GM12878 (cell line): ENCODE measurements around the gene FUS. TPM values are rescaled to one million over a fixed set of nuclear protein-coding genes. Genes with fewer than 3 reads are reported as not detected.

ENCODE experiments used
- ATAC-seq: fragments of 200-7000 bp; cut with Tn5 transposase; 3 replicates; pipeline ENCODE4 v1.9.1; 2020; ENCODE audit warnings: mild to moderate bottlenecking, moderate library complexity
- BruUV-seq: library from RNA; stranded (reverse); fragments of 400-500 nt; replicated peaks from 2 replicates; lab custom pipeline; 2021; lab: Mats Ljungman, UMichigan
- CTCF ChIA-PET: fragments of 300-600 bp; sonication (Branson Sonifier 250); formaldehyde crosslinking; extraction: SDS; loops from one replicate; lab custom pipeline; 2021; ENCODE audit warnings: inconsistent platforms; lab: Yijun Ruan, JAX
- POLR2A ChIA-PET: fragments of 350-600 bp; formaldehyde crosslinking; extraction: SDS; loops from one replicate; lab custom pipeline; 2021; ENCODE audit warnings: inconsistent platforms; lab: Charles Lee
- RAD21 ChIA-PET: fragments of 300-600 bp; sonication (Branson Sonifier 250); formaldehyde crosslinking; loops from one replicate; lab custom pipeline; 2023; ENCODE audit warnings: antibody characterized with exemption; ENCODE audit not compliant: unreplicated experiment; lab: Charles Lee
- SMC1A ChIA-PET: fragments of 300-600 bp; sonication (Branson Sonifier 250); formaldehyde crosslinking; loops from one replicate; lab custom pipeline; 2023; ENCODE audit not compliant: unreplicated experiment, uncharacterized antibody; lab: Charles Lee
- DNase-seq: peaks from one replicate; pipeline ENCODE4 v3.0.0-alpha.2; 2011; ENCODE audit warnings: low read depth, low spot score
- FAIRE-seq: peaks from 3 replicates; lab custom pipeline; 2011; peaks lifted over from hg19 to GRCh38; lab: Jason Lieb, UNC
- H2AFZ ChIP-seq: 2 replicates; pipeline ENCODE4 v1.6.0; 2011; ENCODE audit warnings: low read depth, low read length, control low read depth; ENCODE audit not compliant: control insufficient read depth
- H3K27ac ChIP-seq: 2 replicates; pipeline ENCODE4 v1.5.1; 2011; ENCODE audit warnings: control low read depth; ENCODE audit not compliant: control insufficient read depth, insufficient read depth
- H3K27me3 ChIP-seq, 2 experiments: replicated peaks in 1 of 2; 2 replicates each; pipeline versions ENCODE4 v1.6.0 to v1.6.1; 2011; ENCODE audit warnings: low read length in 1 of 2; ENCODE audit not compliant: control insufficient read depth in 2 of 2, insufficient read depth in 2 of 2
- H3K36me3 ChIP-seq, 2 experiments: 2 replicates each; pipeline ENCODE4 v1.5.1; 2011; ENCODE audit warnings: low read length in 1 of 2; ENCODE audit not compliant: control insufficient read depth in 2 of 2, insufficient read depth in 2 of 2
- H3K4me1 ChIP-seq: 2 replicates; pipeline ENCODE4 v1.6.1; 2011; ENCODE audit warnings: mild to moderate bottlenecking, low read length, moderate library complexity, mixed read lengths; ENCODE audit not compliant: control insufficient read depth, insufficient read depth
- H3K4me2 ChIP-seq: 2 replicates; pipeline ENCODE4 v1.6.0; 2011; ENCODE audit warnings: control low read depth; ENCODE audit not compliant: control insufficient read depth, insufficient read depth
- H3K4me3 ChIP-seq: fragments of 200-600 bp; sonication (generic); 2 replicates; pipeline ENCODE4 v1.5.1; 2016
- H3K79me2 ChIP-seq: 2 replicates; pipeline ENCODE4 v1.6.0; 2011; ENCODE audit warnings: low read length; ENCODE audit not compliant: control insufficient read depth, insufficient read depth
- H3K9ac ChIP-seq: 2 replicates; pipeline ENCODE4 v1.8.0; 2011; ENCODE audit warnings: low read length, control low read depth, mixed read lengths; ENCODE audit not compliant: control insufficient read depth, insufficient read depth
- H3K9me3 ChIP-seq: replicated peaks from 3 replicates; pipeline ENCODE4 v1.5.1; 2011; ENCODE audit warnings: mild to moderate bottlenecking, low read length; ENCODE audit not compliant: control insufficient read depth, insufficient read depth
- H4K20me1 ChIP-seq: 2 replicates; pipeline ENCODE4 v1.6.0; 2011; ENCODE audit not compliant: control insufficient read depth, insufficient read depth
- BACH1 ChIP-seq: fragments of 450-650 bp; IDR thresholded peaks from 2 replicates; pipeline ENCODE4 v1.6.1; 2017; ENCODE audit warnings: mild to moderate bottlenecking, borderline replicate concordance
- CBFB ChIP-seq: IDR thresholded peaks from 2 replicates; pipeline ENCODE4 v1.6.1; 2016; ENCODE audit warnings: antibody characterized with exemption, low read depth
- CEBPB ChIP-seq, 2 experiments: fragments of 150-350 bp in 1 of 2; IDR thresholded peaks; 2 replicates each; pipeline ENCODE4 v1.6.1; 2012 to 2014; ENCODE audit warnings: low read depth in 2 of 2, low read length in 2 of 2, borderline replicate concordance in 1 of 2, inconsistent platforms in 1 of 2
- CHD4 ChIP-seq: fragments of 200-600 bp; sonication (generic); IDR thresholded peaks from 2 replicates; pipeline ENCODE4 v1.6.1; 2016; ENCODE audit warnings: mild to moderate bottlenecking
- EED ChIP-seq: sonication (generic); IDR thresholded peaks from 2 replicates; pipeline ENCODE4 v1.6.1; 2016; ENCODE audit warnings: antibody characterized with exemption, low read depth
- KAT2A ChIP-seq: conservative IDR thresholded peaks from 2 replicates; pipeline ENCODE4 v1.6.1; 2011; ENCODE audit warnings: low read depth, low read length; ENCODE audit not compliant: control insufficient read depth
- NBN ChIP-seq: fragments of 450-650 bp; IDR thresholded peaks from 2 replicates; pipeline ENCODE4 v1.6.1; 2016
- NFXL1 ChIP-seq: fragments of 450-650 bp; IDR thresholded peaks from 2 replicates; pipeline ENCODE4 v1.6.1; 2017; ENCODE audit warnings: antibody characterized with exemption, mild to moderate bottlenecking, borderline replicate concordance
- PAX5 ChIP-seq: IDR thresholded peaks from 2 replicates; pipeline ENCODE4 v1.6.1; 2011; ENCODE audit warnings: low read depth, low read length, borderline replicate concordance
- POLR2A ChIP-seq: IDR thresholded peaks from 2 replicates; pipeline ENCODE4 v1.6.1; 2011; ENCODE audit warnings: low read depth, mild to moderate bottlenecking, low read length
- POLR2AphosphoS2 ChIP-seq: IDR thresholded peaks from 2 replicates; pipeline ENCODE4 v1.6.1; 2011; ENCODE audit warnings: low read depth, mild to moderate bottlenecking, low read length, improper control_type of control experiment, moderate library complexity
- POLR2AphosphoS5 ChIP-seq: IDR thresholded peaks from 2 replicates; pipeline ENCODE4 v1.6.1; 2011; ENCODE audit warnings: mild to moderate bottlenecking, low read length, inconsistent platforms
- SREBF1 ChIP-seq: IDR thresholded peaks from 2 replicates; pipeline ENCODE4 v1.6.1; 2012; ENCODE audit warnings: mild to moderate bottlenecking, low read length
- ZSCAN29 ChIP-seq: fragments of 450-650 bp; IDR thresholded peaks from 2 replicates; pipeline ENCODE4 v1.6.1; 2017; ENCODE audit warnings: mild to moderate bottlenecking, moderate library complexity
- WGBS: methylation state at CpG from one replicate; pipeline ENCODE4 v1.1.6; 2016; ENCODE audit warnings: low lambda C conversion rate; ENCODE audit not compliant: insufficient replicate concordance, insufficient coverage; ENCODE audit errors: missing lambda C conversion rate; 5-methylcytosine and 5-hydroxymethylcytosine counted together
- in situ Hi-C: fragments of 300-500 bp; cut with MboI; formaldehyde crosslinking; loops from 9 replicates; pipeline ENCODE4 v1.14.3; 2018; ENCODE audit warnings: mixed read lengths
- intact Hi-C: fragments of 100-400 bp; cut with micrococcal nuclease; formaldehyde crosslinking; loops from one replicate; pipeline ENCODE4 v1.14.2; 2022; ENCODE audit not compliant: unreplicated experiment
- polyA plus RNA-seq, 11 experiments: library from polyadenylated mRNA; depleted of rRNA in 4 of 11; unstranded in 6 of 11; stranded (reverse) in 5 of 11; fragments of >200 nt; fragmentation: Nextera tagmentation in 4 of 11; fragmentation: Illumina TruSeq in 1 of 11; extraction: Ambion mirVana in 4 of 11; extraction: Trizol in 1 of 11; gene quantifications; 1 replicate in 1 of 11; 2 replicates in 10 of 11; pipeline versions ENCODE4 v1.2.1 to v1.2.3, GENCODE V29; 2011 to 2016; ENCODE audit warnings: inconsistent platforms in 2 of 11, missing spikeins in 2 of 11, low read depth in 1 of 11
- total RNA-seq, 4 experiments: library from RNA; depleted of rRNA in 3 of 4; stranded (reverse); fragments of >200 nt in 3 of 4; fragmentation: Illumina TruSeq in 1 of 4; extraction: Trizol in 1 of 4; gene quantifications; 2 replicates each; pipeline versions ENCODE4 v1.2.1 to v1.2.3, GENCODE V29; 2013 to 2021
- TF ChIP-seq, protein P1 (sequence below): fragments of 450-650 bp; IDR thresholded peaks from 2 replicates; pipeline ENCODE4 v1.6.1; 2017; ENCODE audit warnings: mild to moderate bottlenecking, low read depth, inconsistent platforms; ENCODE audit not compliant: poor library complexity, severe bottlenecking

FUS gene
- total and polyA plus RNA-seq, 10 of the 15 experiments (the other 5 are each of a cell fraction or from before 2014, with no cell fraction given) = 46.8 to 521 (median 347) TPM

GRCh38 chr16:31193874-31194273 lies 13.9 kb downstream of the FUS start:
- Histone ChIP-seq H2AFZ (no peak overlapping the region), H3K27me3 (no peaks in the 10 kb centered on the region), H3K79me2 (peaks cover 8% of the 10 kb centered on the region), H3K4me3 (no peak overlapping the region), H3K4me2 (no peak overlapping the region), H3K9ac (no peak overlapping the region), H3K36me3 (peaks cover 28 to 57% of the 10 kb centered on the region in 2 experiments), H3K9me3 (no peaks in the 10 kb centered on the region), H3K27ac (no peak overlapping the region), H4K20me1 (no peaks in the 10 kb centered on the region), H3K4me1 (peaks cover 4% of the 10 kb centered on the region)
- no peak for DNase-seq
- TF ChIP-seq NBN = no peak
- no peak for TF ChIP-seq CHD4
- TF ChIP-seq POLR2AphosphoS5 = peak; percentile 45; the same call in 1 of the 2 replicates
- TF ChIP-seq BACH1 = no peak
- no peak for TF ChIP-seq NFXL1
- 0 out of 2 replicates have a peak, but pooled peaks have one; percentile 31 for TF ChIP-seq POLR2AphosphoS2
- TF ChIP-seq KAT2A = no peak
- TF ChIP-seq SREBF1 = no peak
- TF ChIP-seq POLR2A = peak; percentile 59
- TF ChIP-seq PAX5 = no peak
- TF ChIP-seq, protein P1, sequence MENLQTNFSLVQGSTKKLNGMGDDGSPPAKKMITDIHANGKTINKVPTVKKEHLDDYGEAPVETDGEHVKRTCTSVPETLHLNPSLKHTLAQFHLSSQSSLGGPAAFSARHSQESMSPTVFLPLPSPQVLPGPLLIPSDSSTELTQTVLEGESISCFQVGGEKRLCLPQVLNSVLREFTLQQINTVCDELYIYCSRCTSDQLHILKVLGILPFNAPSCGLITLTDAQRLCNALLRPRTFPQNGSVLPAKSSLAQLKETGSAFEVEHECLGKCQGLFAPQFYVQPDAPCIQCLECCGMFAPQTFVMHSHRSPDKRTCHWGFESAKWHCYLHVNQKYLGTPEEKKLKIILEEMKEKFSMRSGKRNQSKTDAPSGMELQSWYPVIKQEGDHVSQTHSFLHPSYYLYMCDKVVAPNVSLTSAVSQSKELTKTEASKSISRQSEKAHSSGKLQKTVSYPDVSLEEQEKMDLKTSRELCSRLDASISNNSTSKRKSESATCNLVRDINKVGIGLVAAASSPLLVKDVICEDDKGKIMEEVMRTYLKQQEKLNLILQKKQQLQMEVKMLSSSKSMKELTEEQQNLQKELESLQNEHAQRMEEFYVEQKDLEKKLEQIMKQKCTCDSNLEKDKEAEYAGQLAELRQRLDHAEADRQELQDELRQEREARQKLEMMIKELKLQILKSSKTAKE = no peak
- no peak for TF ChIP-seq CEBPB (IDR thresholded peaks at IDR 0.05; ENCODE audit: borderline replicate concordance in 1 of 2, low read depth in 2 of 2, low read length in 2 of 2)
- no peak for TF ChIP-seq EED
- no peak for TF ChIP-seq CBFB
- no peak for TF ChIP-seq ZSCAN29
- ChIA-PET CTCF (no interaction called here), POLR2A (interaction anchor here (0.9 kb wide), 1 partner anchor 10 kb away, joined by 3 read pairs; no protein-coding TSS in a partner anchor), SMC1A (interaction anchor here (0.7 kb wide), 1 partner anchor 12 kb away, joined by 3 read pairs; no protein-coding TSS in a partner anchor), RAD21 (no interaction called here)
- intact Hi-C loops = no loop called here
- in situ Hi-C loops = no loop called here
- 96% methylated on average over 2 of the region's 2 CpGs for WGBS
- FAIRE-seq = no peak
- no peak for ATAC-seq
- BruUV-seq = no TSS peak
